ENCODE data around the gene DESI2.
A peak's percentile ranks its signal among the peaks of the same experiment; 100 is the strongest.

Gene DESI2

DNA sequence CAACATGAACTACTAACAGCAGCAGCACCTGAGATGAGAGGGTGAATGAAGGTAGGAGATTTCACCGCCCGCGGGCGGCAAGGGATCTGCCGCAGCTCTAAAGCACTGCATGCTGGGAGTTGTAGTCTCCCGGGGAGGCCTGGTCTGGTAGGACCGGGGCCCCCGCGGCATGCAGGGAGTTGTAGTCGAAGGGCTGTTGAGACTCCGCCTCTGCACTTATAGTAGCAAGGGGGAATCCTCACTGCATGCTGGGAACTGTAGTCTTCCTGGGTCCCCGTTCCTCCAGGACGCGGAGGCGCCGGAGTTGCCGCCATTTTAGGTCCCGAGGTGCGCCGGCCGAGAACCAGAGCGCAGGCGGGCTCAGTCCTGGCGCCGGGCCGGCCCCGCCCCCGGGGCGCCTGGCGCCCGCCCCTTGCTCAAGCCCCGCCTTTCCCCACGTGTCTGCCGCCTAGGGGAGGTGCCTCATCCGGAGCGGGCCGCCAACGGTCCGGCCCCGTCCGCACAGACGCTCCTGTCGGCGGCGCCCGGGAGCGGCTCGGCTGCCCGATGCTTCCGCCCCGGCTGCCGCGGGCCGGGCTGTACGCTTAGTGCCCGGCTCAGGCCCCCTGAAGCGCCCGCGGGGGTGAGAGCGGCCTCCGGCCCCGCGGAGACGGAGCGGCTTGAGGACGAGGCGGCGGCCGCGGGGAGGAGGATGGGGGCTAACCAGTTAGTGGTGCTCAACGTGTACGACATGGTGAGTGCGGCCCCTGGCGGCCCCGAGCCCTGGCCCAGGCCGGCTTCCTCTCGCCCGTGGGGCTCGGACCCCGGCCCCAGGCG lies at the start of gene DESI2:
Gene DESI2, plus strand, starts transcription at position 504 of the 816 bp plus-strand sequence. Its CDS starts 188 bp downstream, at position 692.
- TF ChIP-seq POLR2A (IDR thresholded peaks at IDR 0.05; ENCODE audit: low read depth, low read length): peak; percentile 99
- DNase-seq (ENCODE audit: insufficient read length, low spot score) (peak; percentile 92), FAIRE-seq (peak; percentile 66)

- no peak for DNase-seq (ENCODE audit: insufficient read length, low spot score)
- FAIRE-seq: no peak
- no peak for TF ChIP-seq POLR2A (IDR thresholded peaks at IDR 0.05; ENCODE audit: low read depth, low read length)
Measured at GRCh38 chr1:244603498-244603897, 49.4 kb upstream of the DESI2 start.

GRCh38 chr1:244605835-244606370 lies 47.0 kb upstream of the DESI2 start:
- FAIRE-seq: no peak
- TF ChIP-seq POLR2A (IDR thresholded peaks at IDR 0.05; ENCODE audit: low read depth, low read length): no peak

DNA sequence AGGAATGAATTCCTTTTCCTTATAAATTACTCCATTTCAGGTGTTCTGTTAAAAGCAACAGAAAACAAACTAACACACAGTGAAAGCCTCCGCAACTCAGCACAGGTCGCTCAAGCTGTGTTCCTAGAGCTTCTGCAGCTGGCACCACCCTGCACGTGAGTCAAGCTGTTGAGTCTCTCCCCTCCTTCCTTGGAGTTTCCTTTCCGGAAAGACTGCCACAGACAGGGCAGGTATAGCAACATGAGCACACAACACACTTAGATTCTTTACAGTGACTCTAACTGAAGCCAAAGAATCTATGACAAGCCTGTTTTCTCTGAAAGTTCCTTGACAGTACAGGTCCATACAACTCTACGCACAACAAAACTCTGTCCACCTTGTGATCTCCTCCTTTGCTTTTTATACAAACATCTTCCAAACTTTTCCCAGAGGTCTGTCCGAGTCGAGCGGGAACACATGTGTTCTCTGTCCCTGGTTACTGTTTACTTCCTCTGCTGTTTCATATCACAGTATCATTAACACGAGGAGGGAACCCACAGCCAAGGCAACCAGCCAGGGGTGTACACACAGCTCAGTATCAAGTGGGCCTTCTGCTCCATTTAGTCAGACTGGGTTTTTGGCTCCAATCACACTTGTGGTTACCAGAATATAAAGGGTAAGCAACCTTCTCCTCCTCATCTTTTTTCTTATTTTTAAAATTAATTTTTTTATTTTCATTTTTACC lies 38.7 kb upstream of the DESI2 start:
- TF ChIP-seq POLR2A (IDR thresholded peaks at IDR 0.05; ENCODE audit: low read depth, low read length): no peak
- no peak for FAIRE-seq
- no peak for DNase-seq (ENCODE audit: insufficient read length, low spot score)

More at GRCh38 chr1:244605835-244606370, 47.0 kb upstream of the DESI2 start:
- no peak for DNase-seq (ENCODE audit: insufficient read length, low spot score)

GRCh38 chr1:244614879-244615278 lies 38.0 kb upstream of the DESI2 start:
- no peak for FAIRE-seq
- TF ChIP-seq POLR2A (IDR thresholded peaks at IDR 0.05; ENCODE audit: low read depth, low read length): no peak
- DNase-seq (ENCODE audit: insufficient read length, low spot score): no peak

DNA sequence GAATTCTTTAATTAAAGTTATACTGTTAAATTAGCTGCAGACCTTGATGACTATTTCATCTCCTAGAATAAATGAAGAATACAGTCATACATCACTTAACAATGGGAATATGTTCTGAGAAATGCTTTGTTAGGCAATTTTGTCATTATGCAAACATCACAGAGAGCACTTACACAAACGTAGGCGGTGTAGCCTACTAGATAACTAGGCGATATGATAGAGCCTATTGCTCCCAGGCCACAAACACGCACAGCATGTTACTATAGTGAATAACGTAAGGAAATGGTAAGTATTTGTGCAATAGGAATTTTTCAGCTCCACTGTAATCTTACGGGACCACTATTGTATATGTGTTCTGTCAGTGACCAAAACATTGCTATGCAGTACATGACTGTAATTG lies 37.6 kb upstream of the DESI2 start:
- TF ChIP-seq POLR2A (IDR thresholded peaks at IDR 0.05; ENCODE audit: low read depth, low read length): no peak
- no peak for FAIRE-seq
- DNase-seq (ENCODE audit: insufficient read length, low spot score): no peak

DNA sequence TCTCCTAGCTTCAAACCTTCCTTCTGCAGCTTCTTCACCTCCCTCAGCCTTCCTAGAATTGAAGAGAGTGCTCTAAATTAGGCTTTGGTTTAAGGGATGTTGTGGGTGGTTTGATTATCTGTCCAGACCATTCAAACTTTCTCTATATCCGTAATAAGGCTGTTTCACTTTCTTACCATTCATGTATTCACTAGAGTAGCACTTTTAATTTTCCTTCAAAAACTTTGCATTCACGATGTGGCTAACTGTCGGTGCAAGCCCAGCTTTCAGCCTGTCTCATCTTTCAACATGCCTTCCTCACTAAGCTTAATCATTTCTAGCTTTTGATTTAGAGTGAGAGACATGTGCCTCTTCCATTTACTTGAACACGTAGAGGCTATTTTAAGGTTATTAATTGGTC lies 26.2 kb upstream of the DESI2 start:
- no peak for FAIRE-seq
- no peak for DNase-seq (ENCODE audit: insufficient read length, low spot score)

DNA sequence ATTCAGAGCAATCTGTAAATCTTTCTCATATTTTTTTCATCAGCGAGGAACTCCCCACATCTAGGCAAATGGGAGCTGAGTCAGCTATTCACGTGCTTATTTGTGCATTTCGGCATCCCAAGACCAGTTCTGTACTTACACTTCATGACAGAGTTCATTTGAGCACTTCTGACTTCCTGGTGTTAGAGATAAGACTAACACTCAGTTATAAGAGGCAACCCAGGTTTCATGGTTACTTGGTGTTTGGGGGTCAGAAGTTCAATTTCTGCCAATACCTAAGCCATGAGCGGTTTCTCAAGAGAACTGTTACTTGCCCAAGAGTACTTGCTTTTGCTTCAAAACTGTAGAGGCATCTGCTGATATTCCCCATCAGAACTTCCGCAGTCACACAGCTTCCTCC lies 24.1 kb upstream of the DESI2 start:
- FAIRE-seq (no peak), DNase-seq (ENCODE audit: insufficient read length, low spot score) (no peak)
- no peak for TF ChIP-seq POLR2A (IDR thresholded peaks at IDR 0.05; ENCODE audit: low read depth, low read length)

More for the DNA sequence above, 26.2 kb upstream of the DESI2 start:
- TF ChIP-seq POLR2A (IDR thresholded peaks at IDR 0.05; ENCODE audit: low read depth, low read length): no peak

DNA sequence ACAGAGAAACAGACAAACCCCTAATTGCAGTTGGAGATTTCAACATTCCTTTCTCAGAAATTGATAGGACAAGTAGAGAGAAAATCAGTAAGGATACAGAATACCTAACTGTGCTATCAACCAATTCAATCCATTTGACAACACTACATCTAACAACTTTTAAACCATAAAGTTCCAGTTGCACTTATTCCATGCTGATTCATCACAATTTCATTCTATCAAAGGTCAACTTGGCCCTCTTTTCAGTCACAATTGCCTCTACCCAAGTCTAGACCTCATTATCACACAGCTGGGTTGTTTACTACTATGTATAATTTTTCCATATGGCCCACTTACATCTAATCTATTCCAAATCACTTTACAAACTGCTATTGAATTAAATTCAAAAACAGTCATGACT lies 19.8 kb upstream of the DESI2 start:
- FAIRE-seq: no peak

GRCh38 chr1:244634546-244634945 lies 18.4 kb upstream of the DESI2 start:
- no peak for TF ChIP-seq POLR2A (IDR thresholded peaks at IDR 0.05; ENCODE audit: low read depth, low read length)
- no peak for DNase-seq (ENCODE audit: insufficient read length, low spot score)
- FAIRE-seq: no peak

More for the DNA sequence above, 19.8 kb upstream of the DESI2 start:
- no peak for DNase-seq (ENCODE audit: insufficient read length, low spot score)
- no peak for TF ChIP-seq POLR2A (IDR thresholded peaks at IDR 0.05; ENCODE audit: low read depth, low read length)

DNA sequence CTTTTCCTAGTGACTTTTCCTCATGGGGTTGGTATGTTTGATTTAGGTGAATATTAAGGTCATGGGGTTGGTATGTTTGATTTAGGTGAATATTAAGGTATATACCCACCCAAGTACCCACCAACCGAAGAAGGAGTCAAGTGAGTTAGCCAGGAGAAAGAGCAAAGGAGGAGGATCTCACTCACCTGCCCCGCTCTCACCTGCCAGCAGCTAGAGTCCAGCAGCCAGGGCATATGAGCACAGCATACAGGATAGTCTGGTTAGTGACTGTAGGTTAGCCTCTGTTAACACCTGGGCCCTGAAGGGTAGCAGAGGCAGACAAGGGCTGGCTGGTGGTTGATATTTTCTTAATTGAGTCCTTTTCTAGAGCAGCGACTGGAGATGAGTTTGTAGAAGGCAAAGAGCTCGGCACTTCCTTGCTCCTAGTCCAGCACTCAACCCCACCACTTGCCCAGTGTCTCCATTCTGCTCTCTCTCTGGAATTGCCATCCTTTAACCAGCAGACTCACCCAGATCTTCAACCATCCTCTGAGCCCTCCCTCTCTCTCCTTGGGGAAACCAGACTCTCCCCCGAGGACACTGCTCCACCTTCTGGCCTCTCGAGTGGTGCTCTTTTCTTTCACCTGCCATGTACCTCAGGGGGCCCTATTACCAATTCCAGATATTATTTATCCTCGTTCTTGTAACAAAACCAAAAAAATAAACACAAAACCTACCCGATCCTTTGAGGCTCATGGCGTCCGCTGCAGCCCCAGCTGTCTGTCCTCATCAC lies 16.3 kb upstream of the DESI2 start:
- DNase-seq (ENCODE audit: insufficient read length, low spot score) (no peak), FAIRE-seq (no peak)
- no peak for TF ChIP-seq POLR2A (IDR thresholded peaks at IDR 0.05; ENCODE audit: low read depth, low read length)

DNA sequence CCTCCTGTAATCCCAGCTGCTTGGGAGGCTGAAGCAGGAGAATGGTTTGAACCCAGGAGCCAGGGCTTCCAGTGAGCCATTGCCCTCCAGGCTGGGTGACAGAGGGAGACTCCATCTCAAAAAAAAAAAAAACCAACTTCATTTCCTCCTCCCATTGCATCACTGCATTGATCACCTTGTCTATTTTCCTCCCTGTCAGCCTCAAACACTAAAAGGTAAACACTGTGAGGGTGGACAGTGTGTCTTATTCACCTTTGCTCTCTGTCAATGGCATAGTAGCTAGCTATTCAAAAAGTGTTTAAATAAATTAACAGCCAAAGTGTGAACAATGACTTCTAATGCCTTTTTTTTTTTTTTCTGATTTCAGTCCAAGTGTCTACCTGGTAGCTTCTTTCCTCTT lies 13.4 kb upstream of the DESI2 start:
- FAIRE-seq (no peak), DNase-seq (ENCODE audit: insufficient read length, low spot score) (no peak)
- TF ChIP-seq POLR2A (IDR thresholded peaks at IDR 0.05; ENCODE audit: low read depth, low read length): no peak

DNA sequence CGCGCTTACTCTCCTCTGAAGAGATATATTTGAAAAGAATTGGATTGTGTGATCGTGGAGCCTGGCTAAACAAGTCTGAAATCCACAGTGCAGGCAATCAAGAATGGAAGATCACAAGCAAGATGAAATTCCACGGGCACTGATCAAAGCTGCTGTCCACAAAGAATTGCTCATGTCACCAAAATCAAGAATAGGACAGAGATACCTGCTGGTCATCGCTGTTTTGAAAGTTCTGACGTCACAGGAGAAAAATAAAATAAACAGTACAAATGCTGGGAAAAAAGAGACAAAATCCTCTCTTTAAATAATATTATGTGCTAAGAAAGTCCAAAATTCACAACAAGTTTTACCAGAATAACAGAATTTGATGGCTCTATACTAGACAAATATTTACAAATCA lies 12.0 kb upstream of the DESI2 start:
- no peak for TF ChIP-seq POLR2A (IDR thresholded peaks at IDR 0.05; ENCODE audit: low read depth, low read length)
- DNase-seq (ENCODE audit: insufficient read length, low spot score) (no peak), FAIRE-seq (no peak)

- DNase-seq (ENCODE audit: insufficient read length, low spot score) (no peak), FAIRE-seq (no peak)
- TF ChIP-seq POLR2A (IDR thresholded peaks at IDR 0.05; ENCODE audit: low read depth, low read length): no peak
Measured at GRCh38 chr1:244642526-244642925, 10.4 kb upstream of the DESI2 start.

Data from H54 (cell line).